HCT116 (cell line): ENCODE measurements around the gene GALNT2.

Source experiments
- EZH2 ChIP-seq: fragments of 200-600 bp; sonication (generic); IDR thresholded peaks from 2 replicates; pipeline ENCODE4 v1.6.1; 2017; ENCODE audit warnings: antibody characterized with exemption, mixed run types
- POLR2A ChIP-seq: IDR thresholded peaks from 2 replicates; pipeline ENCODE4 v1.7.0; 2011; ENCODE audit warnings: borderline replicate concordance; ENCODE audit not compliant: insufficient read depth, insufficient read length; ENCODE audit errors: extremely low read depth
- TF ChIP-seq, protein P1 (sequence below): IDR thresholded peaks from 2 replicates; pipeline ENCODE4 v1.6.1; 2012
- TF ChIP-seq, protein P2 (sequence below): IDR thresholded peaks from 2 replicates; pipeline ENCODE4 v1.6.1; 2011; ENCODE audit warnings: mild to moderate bottlenecking, low read length, moderate library complexity; ENCODE audit not compliant: insufficient replicate concordance; ENCODE audit errors: extremely low read depth
- TF ChIP-seq, protein P3 (sequence below), 3 experiments: fragments of 200-600 bp in 1 of 3; sonication (generic) in 1 of 3; IDR thresholded peaks in 2 of 3; conservative IDR thresholded peaks in 1 of 3; 2 replicates each; pipeline ENCODE4 v1.5.1; 2012 to 2017; ENCODE audit warnings: low read depth in 2 of 3, low read length in 2 of 3, antibody characterized with exemption in 1 of 3, borderline replicate concordance in 1 of 3, control low read depth in 1 of 3, mild to moderate bottlenecking in 1 of 3, mixed read lengths in 1 of 3, mixed run types in 1 of 3, moderate library complexity in 1 of 3; ENCODE audit not compliant: insufficient read depth in 1 of 3

DNA sequence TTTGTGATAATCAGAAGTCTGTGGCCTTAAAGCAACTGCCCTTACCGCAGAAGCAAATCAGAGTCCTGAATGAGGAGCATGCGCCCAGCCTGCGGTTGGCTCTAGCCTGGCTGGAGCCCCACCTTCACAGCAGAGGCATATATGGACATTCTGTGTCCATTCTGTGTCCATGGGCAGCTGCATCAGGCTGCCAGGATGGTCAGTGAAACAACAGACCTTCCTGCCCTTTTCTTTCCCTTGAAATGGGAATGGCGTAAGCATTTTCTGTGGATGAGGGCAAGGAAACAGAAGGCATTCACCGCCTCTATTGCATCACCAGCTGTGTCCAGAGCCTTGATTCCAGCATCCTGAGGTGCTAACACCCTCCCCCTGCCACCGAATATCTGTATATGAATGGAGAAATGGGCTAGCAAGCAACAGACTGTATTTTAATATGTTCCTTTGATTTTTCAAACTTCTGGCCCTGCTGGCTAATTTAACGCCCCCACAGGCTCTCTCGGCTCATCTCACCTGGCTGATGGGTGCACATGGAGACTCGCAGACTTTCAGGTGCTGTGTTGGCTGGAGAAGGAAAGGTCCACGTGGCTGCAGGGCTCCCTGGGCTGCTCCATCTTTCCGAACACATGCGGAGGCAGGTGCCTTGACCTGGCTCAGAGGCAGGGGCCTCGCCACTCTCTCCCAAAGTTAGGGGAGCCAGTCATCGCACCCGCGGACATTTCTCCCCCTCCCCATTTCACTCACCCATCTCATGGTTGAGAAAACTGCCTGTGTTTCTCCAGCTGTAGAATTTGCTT, 159.2 kb downstream of the GALNT2 start:
- TF ChIP-seq, protein P1, sequence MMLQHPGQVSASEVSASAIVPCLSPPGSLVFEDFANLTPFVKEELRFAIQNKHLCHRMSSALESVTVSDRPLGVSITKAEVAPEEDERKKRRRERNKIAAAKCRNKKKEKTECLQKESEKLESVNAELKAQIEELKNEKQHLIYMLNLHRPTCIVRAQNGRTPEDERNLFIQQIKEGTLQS, result no peak
- TF ChIP-seq, protein P2, sequence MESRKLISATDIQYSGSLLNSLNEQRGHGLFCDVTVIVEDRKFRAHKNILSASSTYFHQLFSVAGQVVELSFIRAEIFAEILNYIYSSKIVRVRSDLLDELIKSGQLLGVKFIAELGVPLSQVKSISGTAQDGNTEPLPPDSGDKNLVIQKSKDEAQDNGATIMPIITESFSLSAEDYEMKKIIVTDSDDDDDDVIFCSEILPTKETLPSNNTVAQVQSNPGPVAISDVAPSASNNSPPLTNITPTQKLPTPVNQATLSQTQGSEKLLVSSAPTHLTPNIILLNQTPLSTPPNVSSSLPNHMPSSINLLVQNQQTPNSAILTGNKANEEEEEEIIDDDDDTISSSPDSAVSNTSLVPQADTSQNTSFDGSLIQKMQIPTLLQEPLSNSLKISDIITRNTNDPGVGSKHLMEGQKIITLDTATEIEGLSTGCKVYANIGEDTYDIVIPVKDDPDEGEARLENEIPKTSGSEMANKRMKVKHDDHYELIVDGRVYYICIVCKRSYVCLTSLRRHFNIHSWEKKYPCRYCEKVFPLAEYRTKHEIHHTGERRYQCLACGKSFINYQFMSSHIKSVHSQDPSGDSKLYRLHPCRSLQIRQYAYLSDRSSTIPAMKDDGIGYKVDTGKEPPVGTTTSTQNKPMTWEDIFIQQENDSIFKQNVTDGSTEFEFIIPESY, result no peak
- TF ChIP-seq POLR2A, result no peak
- TF ChIP-seq, protein P3, sequence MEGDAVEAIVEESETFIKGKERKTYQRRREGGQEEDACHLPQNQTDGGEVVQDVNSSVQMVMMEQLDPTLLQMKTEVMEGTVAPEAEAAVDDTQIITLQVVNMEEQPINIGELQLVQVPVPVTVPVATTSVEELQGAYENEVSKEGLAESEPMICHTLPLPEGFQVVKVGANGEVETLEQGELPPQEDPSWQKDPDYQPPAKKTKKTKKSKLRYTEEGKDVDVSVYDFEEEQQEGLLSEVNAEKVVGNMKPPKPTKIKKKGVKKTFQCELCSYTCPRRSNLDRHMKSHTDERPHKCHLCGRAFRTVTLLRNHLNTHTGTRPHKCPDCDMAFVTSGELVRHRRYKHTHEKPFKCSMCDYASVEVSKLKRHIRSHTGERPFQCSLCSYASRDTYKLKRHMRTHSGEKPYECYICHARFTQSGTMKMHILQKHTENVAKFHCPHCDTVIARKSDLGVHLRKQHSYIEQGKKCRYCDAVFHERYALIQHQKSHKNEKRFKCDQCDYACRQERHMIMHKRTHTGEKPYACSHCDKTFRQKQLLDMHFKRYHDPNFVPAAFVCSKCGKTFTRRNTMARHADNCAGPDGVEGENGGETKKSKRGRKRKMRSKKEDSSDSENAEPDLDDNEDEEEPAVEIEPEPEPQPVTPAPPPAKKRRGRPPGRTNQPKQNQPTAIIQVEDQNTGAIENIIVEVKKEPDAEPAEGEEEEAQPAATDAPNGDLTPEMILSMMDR (IDR thresholded peaks at IDR 0.05 in 2 of 3, conservative IDR thresholded peaks at IDR 0.05 in 1 of 3; ENCODE audit: borderline replicate concordance in 1 of 3, insufficient read depth in 1 of 3, low read depth in 2 of 3, low read length in 2 of 3), result no peak
- TF ChIP-seq EZH2, result no peak
